Caco-2 (cell line): ENCODE measurements around the gene TMPRSS11A. TPM values are rescaled to one million over a fixed set of nuclear protein-coding genes. Genes with fewer than 3 reads are reported as not detected.

ENCODE experiments used
- BruUV-seq: library from RNA; stranded (reverse); fragments of 400-500 nt; replicated peaks from 2 replicates; lab custom pipeline; 2021; lab: Mats Ljungman, UMichigan
- CTCF ChIA-PET: fragments of 300-600 bp; sonication (Branson Sonifier 250); formaldehyde crosslinking; loops from one replicate; lab custom pipeline; 2022; ENCODE audit warnings: antibody characterized with exemption; lab: Charles Lee
- POLR2A ChIA-PET: fragments of 300-600 bp; sonication (Branson Sonifier 250); formaldehyde crosslinking; loops from one replicate; lab custom pipeline; 2022; ENCODE audit warnings: antibody characterized with exemption; lab: Charles Lee
- DNase-seq, 2 experiments: peaks; one replicate each; pipeline versions ENCODE4 v3.0.0 to v3.0.0-alpha.2; 2020 to 2022
- H3K27me3 ChIP-seq: replicated peaks from 2 replicates; pipeline ENCODE4 v1.6.0; 2011; ENCODE audit warnings: low read length; ENCODE audit not compliant: control insufficient read depth, insufficient read depth
- H3K36me3 ChIP-seq: 2 replicates; pipeline ENCODE4 v1.5.1; 2011; ENCODE audit warnings: low read length; ENCODE audit not compliant: control insufficient read depth, insufficient read depth
- H3K4me1 ChIP-seq: fragments of 250-450 bp; sonication (Bioruptor Pico); 2 replicates; pipeline ENCODE4 v1.5.1; 2020; ENCODE audit warnings: mild to moderate bottlenecking
- H3K4me3 ChIP-seq: 2 replicates; pipeline ENCODE4 v1.5.1; 2011; ENCODE audit warnings: low read depth, mild to moderate bottlenecking, control low read depth, low read length
- H3K9me3 ChIP-seq: fragments of 250-450 bp; sonication (Bioruptor Pico); 2 replicates; pipeline ENCODE4 v1.5.1; 2020; ENCODE audit warnings: mild to moderate bottlenecking, moderate library complexity
- H3K27ac Mint-ChIP-seq: one replicate; pipeline ENCODE4 v1.8.0; 2022; ENCODE audit warnings: mixed read lengths; ENCODE audit not compliant: unreplicated experiment
- H3K27me3 Mint-ChIP-seq: one replicate; pipeline ENCODE4 v1.8.0; 2022; ENCODE audit warnings: mixed read lengths; ENCODE audit not compliant: insufficient read depth, unreplicated experiment
- H3K36me3 Mint-ChIP-seq: one replicate; pipeline ENCODE4 v1.8.0; 2022; ENCODE audit warnings: mild to moderate bottlenecking, mixed read lengths; ENCODE audit not compliant: insufficient read depth, unreplicated experiment
- H3K4me1 Mint-ChIP-seq: one replicate; pipeline ENCODE4 v1.8.0; 2022; ENCODE audit warnings: low read depth, mixed read lengths; ENCODE audit not compliant: unreplicated experiment
- H3K4me3 Mint-ChIP-seq: one replicate; pipeline ENCODE4 v1.8.0; 2022; ENCODE audit warnings: mild to moderate bottlenecking, moderate library complexity, mixed read lengths; ENCODE audit not compliant: unreplicated experiment
- H3K9me3 Mint-ChIP-seq: one replicate; pipeline ENCODE4 v1.8.0; 2022; ENCODE audit warnings: mixed read lengths; ENCODE audit not compliant: unreplicated experiment
- CTCF ChIP-seq, 2 experiments: fragments of 200-600 bp in 1 of 2; IDR thresholded peaks; 1 replicate in 1 of 2; 2 replicates in 1 of 2; pipeline versions ENCODE4 v1.5.1 to v1.8.0; 2011 to 2022; ENCODE audit warnings: antibody characterized with exemption in 1 of 2, control low read depth in 1 of 2, inconsistent platforms in 1 of 2, low read depth in 1 of 2, low read length in 1 of 2, mild to moderate bottlenecking in 1 of 2, moderate library complexity in 1 of 2; ENCODE audit not compliant: insufficient read depth in 1 of 2, severe bottlenecking in 1 of 2, unreplicated experiment in 1 of 2
- intact Hi-C: fragments of 100-400 bp; cut with micrococcal nuclease; formaldehyde crosslinking; loops from one replicate; pipeline ENCODE4 v1.10.0; 2022; ENCODE audit not compliant: unreplicated experiment
- total RNA-seq: library from RNA; stranded (reverse); gene quantifications from 2 replicates; pipeline ENCODE4 v1.2.3, GENCODE V29; 2022

TMPRSS11A gene
- total RNA-seq, 1 experiment from 2014 or later = not detected

- ChIA-PET POLR2A (no interaction called here), CTCF (no interaction called here)
- H3K27ac Mint-ChIP-seq = no peak overlapping the region
- no peak for DNase-seq
- H3K4me3 Mint-ChIP-seq = no peak overlapping the region
- H3K36me3 Mint-ChIP-seq = no peaks in the 10 kb centered on the region
- no peak for TF ChIP-seq CTCF (IDR thresholded peaks at IDR 0.05; ENCODE audit: insufficient read depth in 1 of 2, low read depth in 1 of 2, low read length in 1 of 2, severe bottlenecking in 1 of 2, unreplicated experiment in 1 of 2)
- H3K4me3 ChIP-seq = no peak overlapping the region
- BruUV-seq = no TSS peak
- no peaks in the 10 kb centered on the region for H3K27me3 ChIP-seq
- H3K4me1 ChIP-seq = no peaks in the 10 kb centered on the region
- H3K27me3 Mint-ChIP-seq = no peaks in the 10 kb centered on the region
- H3K9me3 Mint-ChIP-seq = no peaks in the 10 kb centered on the region
- no peaks in the 10 kb centered on the region for H3K36me3 ChIP-seq
- H3K9me3 ChIP-seq = no peaks in the 10 kb centered on the region
- intact Hi-C loops = no loop called here
- H3K4me1 Mint-ChIP-seq = no peaks in the 10 kb centered on the region
Measured at GRCh38 chr4:67922697-67923096, 40.6 kb downstream of the TMPRSS11A start.

- intact Hi-C loops = loop anchor here (1.0 to 5.0 kb wide), 2 partner anchors 69 to 257 kb away; no protein-coding TSS in a partner anchor
- no peak overlapping the region for H3K4me3 ChIP-seq
- CTCF ChIA-PET = interaction anchor here (0.6 kb wide), 1 partner anchor 304 kb away, joined by 3 read pairs; no protein-coding TSS in a partner anchor
Measured at GRCh38 chr4:67918428-67918827, 44.9 kb downstream of the TMPRSS11A start.

GRCh38 chr4:67915400-67915966, 47.8 kb downstream of the TMPRSS11A start:
- no peaks in the 10 kb centered on the region for H3K27me3 Mint-ChIP-seq
- Histone ChIP-seq H3K4me3 (no peak overlapping the region), H3K9me3 (no peaks in the 10 kb centered on the region), H3K4me1 (peaks cover 9% of the 10 kb centered on the region), H3K36me3 (no peaks in the 10 kb centered on the region), H3K27me3 (no peaks in the 10 kb centered on the region)
- no peak overlapping the region for H3K4me3 Mint-ChIP-seq
- TF ChIP-seq CTCF (IDR thresholded peaks at IDR 0.05; ENCODE audit: insufficient read depth in 1 of 2, low read depth in 1 of 2, low read length in 1 of 2, severe bottlenecking in 1 of 2, unreplicated experiment in 1 of 2) = no peak
- ChIA-PET POLR2A (no interaction called here), CTCF (no interaction called here)
- BruUV-seq = no TSS peak
- no peak for DNase-seq
- intact Hi-C loops = loop anchor here (5.0 kb wide), 1 partner anchor 72 kb away; no protein-coding TSS in a partner anchor
- no peaks in the 10 kb centered on the region for H3K4me1 Mint-ChIP-seq
- no peaks in the 10 kb centered on the region for H3K9me3 Mint-ChIP-seq
- H3K36me3 Mint-ChIP-seq = no peaks in the 10 kb centered on the region
- no peak overlapping the region for H3K27ac Mint-ChIP-seq

More at GRCh38 chr4:67918428-67918827, 44.9 kb downstream of the TMPRSS11A start:
- no peaks in the 10 kb centered on the region for H3K9me3 ChIP-seq
- H3K27me3 ChIP-seq = no peaks in the 10 kb centered on the region
- BruUV-seq = no TSS peak
- no peaks in the 10 kb centered on the region for H3K9me3 Mint-ChIP-seq
- no peaks in the 10 kb centered on the region for H3K36me3 ChIP-seq
- POLR2A ChIA-PET = no interaction called here
- H3K27me3 Mint-ChIP-seq = no peaks in the 10 kb centered on the region
- no peak overlapping the region for H3K4me3 Mint-ChIP-seq
- H3K27ac Mint-ChIP-seq = no peak overlapping the region
- peak; percentile 33 to 49 for TF ChIP-seq CTCF (IDR thresholded peaks at IDR 0.05; ENCODE audit: insufficient read depth in 1 of 2, low read depth in 1 of 2, low read length in 1 of 2, severe bottlenecking in 1 of 2, unreplicated experiment in 1 of 2)
- H3K4me1 Mint-ChIP-seq = no peaks in the 10 kb centered on the region
- DNase-seq = no peak
- H3K36me3 Mint-ChIP-seq = no peaks in the 10 kb centered on the region
- H3K4me1 ChIP-seq = no peaks in the 10 kb centered on the region
